ENCODE measurements around the gene TMEM140.

DNA sequence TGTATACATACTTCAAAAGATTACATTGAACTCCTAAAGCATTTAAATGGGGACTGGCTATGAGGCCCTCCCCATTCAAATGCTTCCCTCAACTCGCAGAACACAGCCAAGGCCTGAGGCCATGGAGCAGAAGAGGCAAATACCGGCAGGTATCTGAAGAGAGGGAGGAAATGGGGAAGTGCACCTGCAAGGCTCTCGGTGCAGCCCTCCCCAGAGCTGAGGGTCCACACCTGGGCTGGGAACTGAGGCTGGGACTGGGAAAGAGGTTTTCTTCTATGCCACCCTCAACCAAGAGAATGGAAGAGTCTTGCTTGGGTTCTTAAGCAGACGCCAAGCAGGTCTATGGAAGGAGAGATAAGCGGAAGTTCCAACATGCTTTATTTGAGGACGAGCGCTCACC is 35.6 kb downstream of the TMEM140 start:
- TF ChIP-seq PATZ1 (CRISPR knock-in tag; IDR thresholded peaks at IDR 0.05; ENCODE audit: borderline replicate concordance) (no peak), ZC3H10 (CRISPR knock-in tag; IDR thresholded peaks at IDR 0.05) (no peak)
